Islet precursor cell (in vitro differentiated cells): Measurements from ENCODE around the gene CRTC3.
"Not testable (repeated sequence)": the region's sequence is repeated elsewhere in the genome, so short reads cannot be mapped to it uniquely, and the experiment has no call there.

Experiments
- DNase-seq: peaks from one replicate; pipeline ENCODE4 v3.0.0-alpha.2; 2018

CRTC3 gene

GRCh38 chr15:90633360-90633759 is 103.6 kb downstream of the CRTC3 start:
- DNase-seq, result no peak

GRCh38 chr15:90636993-90637392 is 107.3 kb downstream of the CRTC3 start:
- not testable (repeated sequence) for DNase-seq

DNA sequence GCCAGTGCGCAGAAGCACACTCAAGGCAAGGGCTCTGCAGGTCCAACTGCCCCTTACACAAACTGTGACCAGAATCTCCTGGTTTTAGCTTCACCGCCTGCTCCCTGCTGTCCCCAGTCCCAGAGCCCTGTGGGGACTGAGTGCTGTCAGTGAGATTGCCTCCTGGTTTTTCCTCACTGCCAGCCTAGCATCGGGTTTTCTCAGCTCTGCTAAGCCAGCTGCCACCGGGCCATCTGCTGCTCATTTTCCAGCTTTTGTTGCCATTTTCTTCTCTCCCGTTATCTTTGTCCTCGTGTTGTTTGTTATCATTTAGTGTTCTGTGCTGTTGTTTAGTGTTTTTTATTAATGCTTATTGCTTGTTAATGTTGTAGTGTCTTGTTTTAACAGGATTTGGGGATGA is 108.0 kb downstream of the CRTC3 start:
- no peak for DNase-seq

- no peak for DNase-seq
These were observed 108.5 kb downstream of the CRTC3 start for GRCh38 chr15:90638201-90638691.

DNA sequence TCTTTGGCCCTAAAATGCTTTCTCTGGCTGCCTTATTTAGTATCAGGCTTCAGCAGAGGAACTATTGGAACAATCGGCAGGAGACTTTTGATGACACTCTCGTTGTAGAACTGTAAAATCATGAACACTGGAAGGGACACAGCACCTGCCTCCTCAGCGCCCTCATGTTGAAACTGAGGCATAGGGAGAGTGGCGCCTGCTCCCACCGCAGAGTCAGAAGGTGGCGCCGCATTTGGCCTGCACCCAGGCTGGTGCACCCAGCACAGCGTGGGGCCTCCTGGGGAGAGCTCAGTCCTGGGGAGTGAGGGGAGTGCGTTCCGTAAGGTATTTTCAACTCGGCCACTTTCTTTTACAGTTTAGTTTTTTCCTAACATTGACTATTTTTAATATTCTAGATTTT is 109.2 kb downstream of the CRTC3 start:
- no peak for DNase-seq

DNA sequence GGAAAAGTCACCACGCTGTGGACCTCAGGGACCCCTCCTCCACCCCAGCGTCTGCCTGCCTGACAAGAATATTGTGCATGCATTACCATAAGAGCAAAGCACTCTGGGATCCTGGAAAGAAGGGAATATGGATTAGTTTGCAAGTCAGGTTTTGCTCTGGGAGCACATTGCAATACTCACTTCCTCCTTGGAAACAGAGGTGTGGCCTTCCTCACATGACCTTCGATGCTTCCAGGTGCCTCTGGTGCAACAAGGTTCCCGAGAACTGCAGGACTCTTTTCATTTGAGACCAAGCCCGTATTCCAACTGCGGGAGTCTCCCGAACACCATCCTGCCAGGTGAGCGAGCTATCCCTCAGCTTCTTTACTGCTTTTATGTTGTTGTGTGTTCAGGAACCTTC is 111.1 kb downstream of the CRTC3 start:
- DNase-seq, result no peak

GRCh38 chr15:90641581-90642463 is 112.1 kb downstream of the CRTC3 start:
- DNase-seq, result no peak

- no peak for DNase-seq
These were observed 113.0 kb downstream of the CRTC3 start for GRCh38 chr15:90642464-90643300.

DNA sequence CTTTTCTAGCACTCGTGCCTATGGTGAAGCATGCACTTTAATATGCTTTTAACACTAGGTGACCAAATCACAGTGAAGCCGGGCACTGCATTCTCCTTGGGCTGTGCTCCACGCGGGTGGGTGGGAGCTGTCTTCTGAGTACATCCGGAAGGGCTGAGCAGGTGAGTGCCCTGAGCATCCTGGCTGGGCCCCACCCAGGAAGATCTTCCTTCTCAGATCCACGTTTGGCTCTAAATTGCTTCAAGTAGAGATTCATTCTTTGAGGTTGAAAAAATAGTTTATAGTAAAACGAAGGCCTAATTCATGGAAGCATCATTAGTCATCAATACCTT is 113.5 kb downstream of the CRTC3 start:
- no peak for DNase-seq

DNA sequence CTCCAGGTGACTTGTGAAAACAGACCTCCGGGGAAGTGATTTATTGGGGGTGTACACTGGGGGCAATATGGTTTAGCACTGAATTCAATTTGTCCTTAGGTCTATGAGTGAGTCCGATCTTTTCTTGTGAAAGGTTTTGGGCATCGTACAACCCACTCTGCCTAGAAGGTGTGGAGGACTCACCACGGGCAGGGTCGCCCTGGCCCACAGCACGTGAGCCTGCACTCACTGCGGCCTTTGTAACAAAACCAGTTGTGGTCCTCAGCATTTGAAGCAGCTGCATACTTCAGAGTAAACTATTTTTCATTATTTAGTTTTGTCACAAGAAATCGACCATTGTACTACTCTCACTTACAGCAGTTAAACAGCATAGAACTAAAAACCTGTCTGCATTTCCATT is 114.8 kb downstream of the CRTC3 start:
- no peak for DNase-seq

DNA sequence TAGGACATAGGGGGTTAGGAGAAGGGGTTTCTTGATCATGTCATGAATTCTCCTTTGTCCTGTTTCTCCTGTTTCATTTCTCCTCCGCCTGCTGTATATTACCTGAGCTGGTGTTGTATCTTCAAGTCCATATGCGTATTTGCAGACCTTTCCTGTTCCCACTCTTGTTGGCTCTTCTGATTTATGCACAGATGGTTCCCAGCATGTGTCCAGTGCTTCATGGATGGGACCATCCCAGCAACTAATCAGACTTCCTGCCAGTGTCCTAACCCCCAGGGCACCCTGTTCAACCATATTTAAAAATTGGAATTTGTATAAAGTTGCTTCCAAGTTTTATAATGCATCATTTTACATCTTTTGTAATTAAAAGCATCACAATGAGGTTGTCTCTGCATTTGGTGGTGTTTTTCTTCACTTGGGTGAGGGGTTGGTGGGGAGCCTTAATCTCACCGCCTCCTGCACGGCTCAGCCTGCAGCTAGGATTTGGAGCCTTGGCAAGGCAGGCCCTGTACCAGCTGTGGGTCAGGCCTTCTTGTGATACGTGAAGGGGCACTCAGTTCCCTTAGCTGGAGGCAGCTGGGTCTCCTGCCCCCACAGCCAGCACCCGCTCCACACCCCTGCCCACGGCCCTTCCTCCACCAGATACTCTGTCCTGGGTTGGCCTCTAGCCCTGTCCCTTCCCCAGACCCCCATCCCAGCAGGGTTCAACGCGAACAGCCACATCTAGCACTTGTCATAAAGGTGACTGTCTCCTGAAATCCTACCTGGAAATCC is 115.4 kb downstream of the CRTC3 start:
- no peak for DNase-seq

GRCh38 chr15:90645873-90646575 is 116.3 kb downstream of the CRTC3 start:
- DNase-seq, result no peak

GRCh38 chr15:90646662-90647305 is 117.1 kb downstream of the CRTC3 start:
- DNase-seq, result no peak

DNA sequence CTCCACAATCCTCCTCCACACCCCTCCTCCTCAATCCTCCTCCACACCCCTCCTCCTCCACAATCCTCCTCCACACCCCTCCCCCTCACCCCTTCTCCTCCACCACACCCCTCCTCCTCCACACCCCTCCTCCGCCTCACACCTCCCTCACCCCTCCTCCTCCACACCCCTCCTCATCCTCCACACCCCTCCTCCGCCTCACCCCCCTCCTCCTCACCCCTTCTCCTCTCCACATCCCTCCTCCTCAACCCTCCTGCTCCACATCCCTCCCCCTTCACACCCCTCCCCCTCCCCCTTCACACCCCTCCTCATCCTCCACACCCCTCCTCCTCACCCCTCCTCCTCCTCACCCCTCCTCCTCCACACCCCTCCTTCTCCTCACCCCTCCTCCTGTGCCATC is 117.6 kb downstream of the CRTC3 start:
- no peak for DNase-seq

GRCh38 chr15:90648137-90649070 is 118.7 kb downstream of the CRTC3 start:
- peak; percentile 78 for DNase-seq

GRCh38 chr15:90650117-90650955 is 120.6 kb downstream of the CRTC3 start:
- DNase-seq, result no peak

DNA sequence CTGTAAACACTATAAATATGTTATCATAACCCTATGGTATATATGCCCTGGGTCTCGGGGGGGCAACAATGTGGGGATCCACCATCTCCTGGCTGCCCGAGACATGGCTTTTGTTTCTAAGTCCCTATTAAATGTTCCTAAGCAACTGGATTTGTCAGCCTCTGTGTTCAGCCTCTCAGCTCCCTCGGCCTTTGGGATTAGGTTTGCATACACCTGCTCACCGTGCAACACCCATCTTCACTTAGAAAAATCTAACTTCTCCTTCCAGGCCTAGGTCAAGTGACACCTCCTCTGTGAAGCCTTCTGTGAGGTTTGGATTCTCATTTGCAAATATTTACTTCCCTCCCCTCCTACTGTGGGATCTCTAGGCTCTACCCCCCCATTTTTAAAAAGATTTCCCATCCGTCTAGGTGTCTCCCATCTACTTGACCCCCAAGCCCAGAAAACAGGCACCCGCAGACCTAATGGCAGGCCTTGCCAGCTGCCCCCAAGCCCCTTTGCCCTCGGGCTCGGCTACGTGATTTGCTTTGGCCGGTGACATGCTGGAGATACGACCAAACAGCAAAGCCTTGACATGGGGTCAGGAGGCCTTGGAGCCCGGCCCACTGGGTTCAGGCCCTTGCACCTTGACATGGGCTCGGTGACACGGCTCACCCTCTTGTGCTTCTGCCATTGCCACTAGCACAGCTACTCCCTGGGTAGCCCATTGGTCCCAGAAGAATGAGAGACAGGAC is 121.4 kb downstream of the CRTC3 start:
- DNase-seq, result no peak

DNA sequence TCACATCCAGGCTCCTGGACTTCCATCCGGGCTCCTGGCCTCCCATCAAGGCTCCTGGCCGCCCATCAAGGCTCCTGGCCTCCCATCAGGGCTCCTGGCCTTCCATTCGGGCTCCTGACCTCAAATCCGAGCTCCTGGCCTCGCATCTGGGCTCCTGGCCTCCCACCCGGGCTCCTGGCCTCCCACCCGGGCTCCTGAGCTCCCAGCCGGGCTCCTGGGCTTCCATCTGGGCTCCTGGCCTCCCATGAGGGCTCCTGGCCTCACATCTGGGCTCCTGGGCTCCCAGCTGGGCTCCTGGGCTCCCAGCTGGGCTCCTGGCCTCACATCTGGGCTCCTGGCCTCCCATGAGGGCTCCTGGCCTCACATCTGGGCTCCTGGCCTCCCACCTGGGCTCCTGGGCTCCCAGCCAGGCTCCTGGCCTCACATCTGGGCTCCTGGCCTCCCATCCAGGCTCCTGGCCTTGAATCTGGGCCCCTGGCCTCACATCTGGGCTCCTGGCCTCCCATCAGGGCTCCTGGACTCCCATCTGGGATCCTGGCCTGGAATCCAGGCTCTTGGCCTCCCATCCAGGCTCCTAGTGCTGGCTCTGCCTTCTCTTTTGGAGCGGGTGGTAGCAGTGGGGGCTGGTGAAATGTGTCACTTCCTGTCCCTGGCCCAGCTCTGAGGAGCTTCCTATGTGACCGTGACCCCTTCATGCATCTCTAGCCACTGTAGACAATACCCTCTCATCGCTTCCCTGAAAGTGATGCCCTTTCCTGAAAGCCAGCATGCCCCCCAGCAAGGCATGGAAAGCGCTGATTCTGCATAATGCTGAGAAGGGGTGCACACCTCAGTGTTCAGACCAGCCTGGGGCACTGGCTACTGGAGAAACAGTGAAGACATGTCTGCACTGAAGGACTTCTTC is 124.8 kb downstream of the CRTC3 start:
- no peak for DNase-seq
